GM10266 (cell line): ENCODE measurements around the gene YBX3.

ENCODE experiments used
- DNase-seq: peaks from one replicate; pipeline ENCODE4 v3.0.0; 2012; ENCODE audit errors: extremely low spot score
- TF ChIP-seq, protein P1 (sequence below): IDR thresholded peaks from 2 replicates; pipeline ENCODE4 v1.5.1; 2012; ENCODE audit warnings: mild to moderate bottlenecking, low read depth; ENCODE audit not compliant: control insufficient read depth, insufficient read depth; ENCODE audit errors: missing control alignments

Gene YBX3

DNA sequence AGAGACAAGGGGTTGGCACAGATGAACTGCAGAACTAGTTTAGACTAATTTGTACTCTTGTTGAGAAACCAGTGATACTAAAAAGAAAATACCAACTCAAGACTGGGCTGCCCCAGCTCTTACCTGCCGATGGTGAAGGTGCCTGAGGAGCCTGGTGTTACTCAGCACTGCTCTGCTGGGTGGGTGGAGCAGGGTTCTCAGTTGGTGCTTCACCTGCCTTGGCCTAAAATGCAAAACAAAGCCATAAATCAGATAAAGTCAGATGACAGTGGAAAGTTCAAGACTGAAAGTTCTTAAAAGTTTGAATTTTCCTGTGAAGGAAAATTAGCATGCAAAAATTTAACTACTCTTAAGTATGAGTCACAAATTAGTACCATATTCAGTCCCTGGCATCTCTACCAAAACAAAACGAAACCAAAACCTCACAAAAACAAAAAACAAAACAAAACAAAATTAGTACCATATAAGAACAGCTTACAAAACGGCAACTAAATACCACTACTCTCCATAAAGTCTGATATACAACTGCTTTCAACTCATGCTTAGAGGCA, 21.9 kb downstream of the YBX3 start:
- TF ChIP-seq, protein P1, sequence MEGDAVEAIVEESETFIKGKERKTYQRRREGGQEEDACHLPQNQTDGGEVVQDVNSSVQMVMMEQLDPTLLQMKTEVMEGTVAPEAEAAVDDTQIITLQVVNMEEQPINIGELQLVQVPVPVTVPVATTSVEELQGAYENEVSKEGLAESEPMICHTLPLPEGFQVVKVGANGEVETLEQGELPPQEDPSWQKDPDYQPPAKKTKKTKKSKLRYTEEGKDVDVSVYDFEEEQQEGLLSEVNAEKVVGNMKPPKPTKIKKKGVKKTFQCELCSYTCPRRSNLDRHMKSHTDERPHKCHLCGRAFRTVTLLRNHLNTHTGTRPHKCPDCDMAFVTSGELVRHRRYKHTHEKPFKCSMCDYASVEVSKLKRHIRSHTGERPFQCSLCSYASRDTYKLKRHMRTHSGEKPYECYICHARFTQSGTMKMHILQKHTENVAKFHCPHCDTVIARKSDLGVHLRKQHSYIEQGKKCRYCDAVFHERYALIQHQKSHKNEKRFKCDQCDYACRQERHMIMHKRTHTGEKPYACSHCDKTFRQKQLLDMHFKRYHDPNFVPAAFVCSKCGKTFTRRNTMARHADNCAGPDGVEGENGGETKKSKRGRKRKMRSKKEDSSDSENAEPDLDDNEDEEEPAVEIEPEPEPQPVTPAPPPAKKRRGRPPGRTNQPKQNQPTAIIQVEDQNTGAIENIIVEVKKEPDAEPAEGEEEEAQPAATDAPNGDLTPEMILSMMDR = no peak
- no peak for DNase-seq

DNA sequence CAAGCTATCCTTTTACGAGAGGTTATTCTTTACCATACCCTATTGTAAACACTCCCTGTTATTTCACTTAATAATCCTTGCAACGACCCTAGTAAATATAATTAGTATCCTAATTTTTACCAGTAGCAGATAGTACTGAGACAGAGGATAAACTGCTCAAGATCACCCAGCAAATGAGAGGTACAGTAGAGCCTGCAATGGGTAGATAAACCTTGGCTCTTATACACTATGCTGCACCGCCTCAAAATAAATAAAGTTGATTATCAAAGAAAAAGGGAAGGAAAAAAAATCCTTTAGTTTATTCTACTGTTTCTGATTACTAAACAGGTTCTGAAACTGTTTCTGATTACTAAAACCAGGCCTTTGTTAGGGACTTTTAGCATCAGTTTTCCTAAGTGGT, 22.5 kb downstream of the YBX3 start:
- no peak for DNase-seq
- TF ChIP-seq, protein P1 = no peak

DNA sequence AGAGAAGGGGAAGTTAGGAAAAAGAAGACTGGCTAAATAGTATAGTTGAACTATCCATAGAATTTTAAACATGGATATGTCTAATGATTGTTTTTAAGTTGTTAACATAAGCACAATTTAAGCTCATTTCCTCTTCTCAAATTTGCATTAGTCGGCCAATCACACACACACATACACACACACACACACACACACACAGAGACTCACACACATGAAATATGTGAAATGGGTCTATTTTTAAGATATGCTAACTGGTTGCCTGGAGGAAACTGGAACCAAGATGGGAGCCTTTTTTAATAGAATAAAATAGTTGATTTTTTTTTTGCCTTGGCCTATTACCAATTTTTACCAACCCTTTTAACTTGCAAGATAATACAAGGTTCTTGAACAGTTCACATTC, 25.3 kb downstream of the YBX3 start:
- no peak for DNase-seq

DNA sequence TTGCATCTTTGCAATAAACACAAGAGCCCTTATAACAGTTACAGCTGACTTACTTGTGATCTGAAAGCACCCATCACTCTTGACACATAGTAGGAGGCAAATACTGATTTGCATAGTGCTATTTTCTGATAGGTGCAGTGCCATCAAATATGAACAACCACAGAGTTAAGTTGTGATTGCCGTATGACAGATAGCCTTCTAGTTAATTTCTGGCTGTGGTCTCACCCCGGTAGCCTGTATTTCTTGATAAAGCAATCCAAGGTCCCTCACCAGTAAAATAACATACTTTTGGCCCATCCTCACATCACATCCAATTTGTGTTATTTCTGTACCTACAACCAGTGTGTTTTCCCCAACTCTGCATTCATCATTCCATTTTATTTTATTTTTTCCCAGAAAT, 26.0 kb downstream of the YBX3 start:
- TF ChIP-seq, protein P1 = no peak
- no peak for DNase-seq

More for the DNA sequence above, 25.3 kb downstream of the YBX3 start:
- TF ChIP-seq, protein P1 = no peak

DNA sequence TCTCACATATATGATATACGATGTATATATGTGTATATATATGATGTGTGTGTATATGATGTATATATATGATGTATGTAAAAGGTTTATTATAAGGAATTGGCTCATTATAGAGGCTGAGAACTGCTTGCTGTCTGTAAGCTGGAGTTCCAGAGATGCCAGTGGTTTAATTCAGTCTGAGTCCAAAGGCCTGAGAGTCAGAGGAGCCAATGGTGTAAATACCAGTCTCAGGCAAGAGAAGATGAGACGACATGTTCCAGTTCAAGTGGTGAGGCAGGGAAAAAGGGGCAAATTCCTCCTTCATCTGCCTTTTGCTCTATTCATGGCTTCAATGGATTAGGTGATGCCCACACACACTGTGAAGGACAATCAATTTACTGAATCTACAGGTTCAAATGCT, 32.2 kb downstream of the YBX3 start:
- TF ChIP-seq, protein P1 = no peak
- DNase-seq = no peak

DNA sequence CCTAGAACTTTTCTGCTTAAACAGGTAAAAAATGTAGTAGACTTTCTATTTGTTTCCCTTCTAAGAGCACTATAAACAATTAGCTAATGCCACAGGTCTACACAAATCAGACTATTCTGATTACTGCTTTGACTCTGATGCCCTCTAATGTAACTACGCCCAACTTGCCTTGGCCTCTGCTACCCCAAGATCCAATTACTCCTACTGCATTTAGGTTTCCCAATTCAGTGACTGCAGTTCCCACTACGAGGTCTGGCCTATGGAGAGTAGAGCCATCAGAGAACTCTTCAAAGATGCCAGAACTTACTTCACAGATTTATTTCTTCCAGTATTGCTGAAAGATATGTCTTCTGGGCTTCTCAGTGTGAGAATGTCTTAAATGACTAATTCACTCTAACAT, 34.0 kb downstream of the YBX3 start:
- TF ChIP-seq, protein P1 = no peak
- no peak for DNase-seq

DNA sequence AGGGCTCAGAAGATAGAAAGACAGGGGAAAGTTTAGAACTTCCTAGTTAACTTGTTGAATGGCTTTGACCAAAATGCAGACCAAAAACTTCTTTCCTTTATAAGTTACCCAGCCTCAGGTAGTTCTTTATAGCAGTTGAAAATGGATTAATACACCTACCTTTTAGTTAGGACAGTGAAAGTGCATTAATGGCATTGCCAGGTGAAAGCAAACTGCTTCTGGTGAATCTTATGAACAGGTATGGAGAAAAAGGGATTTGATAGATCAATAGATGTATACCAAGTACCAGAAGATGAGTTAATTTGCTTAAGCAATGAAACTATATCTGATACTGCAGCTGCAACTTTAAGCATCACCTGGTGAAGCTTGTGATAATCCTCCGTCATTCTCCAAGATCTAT, 35.1 kb downstream of the YBX3 start:
- no peak for DNase-seq
- TF ChIP-seq, protein P1 = no peak
